Large intestine (tissue), 3 donors: ENCODE results near the gene ZNF276. TPM values are rescaled to one million over a fixed set of nuclear protein-coding genes. Genes with fewer than 3 reads are reported as not detected.
"Not testable (repeated sequence)": the region's sequence is repeated elsewhere in the genome, so short reads cannot be mapped to it uniquely, and the experiment has no call there.

Experiments
- DNase-seq, 2 donors: peaks; one replicate each; pipeline versions ENCODE4 v3.0.0 to v3.0.0-alpha.2; 2013
- H3K27ac ChIP-seq: one replicate; pipeline ENCODE4 v1.5.1; 2013; ENCODE audit warnings: low read length
- H3K27me3 ChIP-seq: 2 replicates; pipeline ENCODE4 v1.6.1; 2013; ENCODE audit warnings: low read length; ENCODE audit not compliant: control insufficient read depth, insufficient read depth
- H3K36me3 ChIP-seq: 2 replicates; pipeline ENCODE4 v1.6.1; 2013; ENCODE audit warnings: low read length; ENCODE audit not compliant: control insufficient read depth, insufficient read depth
- H3K4me1 ChIP-seq: one replicate; pipeline ENCODE4 v1.6.1; 2013; ENCODE audit warnings: low read length; ENCODE audit not compliant: control insufficient read depth, insufficient read depth
- H3K4me3 ChIP-seq: one replicate; pipeline ENCODE4 v1.5.1; 2013; ENCODE audit warnings: low read length
- H3K9me3 ChIP-seq: one replicate; pipeline ENCODE4 v1.6.1; 2013; ENCODE audit warnings: mild to moderate bottlenecking, low read depth, low read length, moderate library complexity; ENCODE audit not compliant: control insufficient read depth
- WGBS: methylation state at CpG from one replicate; pipeline ENCODE4 v1.1.5; 2013; ENCODE audit warnings: low lambda C conversion rate; ENCODE audit not compliant: insufficient coverage; 5-methylcytosine and 5-hydroxymethylcytosine counted together
- polyA plus RNA-seq: library from polyadenylated mRNA; unstranded; fragments of 120-200 nt; gene quantifications from one replicate; pipeline ENCODE4 v1.2.1, GENCODE V29; 2013

ZNF276 gene
- polyA plus RNA-seq, 1 donor, result 35.7 TPM

- DNase-seq, result no peak
- Histone ChIP-seq H3K4me1 (peaks cover 16% of the 10 kb centered on the region), H3K27ac (no peak overlapping the region), H3K9me3 (no peaks in the 10 kb centered on the region), H3K36me3 (peaks cover 38% of the 10 kb centered on the region), H3K4me3 (no peak overlapping the region), H3K27me3 (no peaks in the 10 kb centered on the region)
- 100% methylated on average over 3 of the region's 17 CpGs for WGBS
Observed at GRCh38 chr16:89761304-89761922, 40.1 kb downstream of the ZNF276 start.

DNA sequence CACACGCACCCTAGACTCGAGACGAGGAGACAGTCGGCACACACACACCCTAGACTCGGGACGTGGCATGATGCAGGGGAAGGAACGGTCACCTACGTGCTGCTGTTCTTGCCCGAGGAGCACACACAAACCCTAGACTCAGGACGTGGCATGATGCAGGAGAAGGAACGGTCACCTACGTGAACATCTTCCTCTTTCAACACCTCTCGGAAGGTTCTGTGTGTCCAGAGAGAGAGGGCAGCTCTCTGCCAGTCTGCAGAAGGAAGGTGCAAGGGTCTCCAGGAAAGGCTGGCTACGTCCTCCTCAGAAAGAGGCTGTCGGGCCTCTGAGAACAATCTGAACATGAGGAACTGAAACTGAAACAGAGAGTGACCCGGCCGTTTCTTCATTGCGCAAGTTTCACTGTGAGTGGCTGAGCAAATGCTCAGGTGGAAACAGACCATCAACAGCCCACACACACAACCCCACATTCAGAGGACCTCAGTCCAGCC lies 43.4 kb downstream of the ZNF276 start:
- Histone ChIP-seq H3K4me1 (peaks cover 16% of the 10 kb centered on the region), H3K9me3 (no peaks in the 10 kb centered on the region), H3K4me3 (peak overlapping the region; percentile 29), H3K36me3 (peaks cover 26% of the 10 kb centered on the region), H3K27ac (peak overlapping the region; percentile 97), H3K27me3 (no peaks in the 10 kb centered on the region)
- DNase-seq, result peak; percentile 90 to 95
- no CpG with 5 or more reads among the region's 18 CpGs for WGBS

DNA sequence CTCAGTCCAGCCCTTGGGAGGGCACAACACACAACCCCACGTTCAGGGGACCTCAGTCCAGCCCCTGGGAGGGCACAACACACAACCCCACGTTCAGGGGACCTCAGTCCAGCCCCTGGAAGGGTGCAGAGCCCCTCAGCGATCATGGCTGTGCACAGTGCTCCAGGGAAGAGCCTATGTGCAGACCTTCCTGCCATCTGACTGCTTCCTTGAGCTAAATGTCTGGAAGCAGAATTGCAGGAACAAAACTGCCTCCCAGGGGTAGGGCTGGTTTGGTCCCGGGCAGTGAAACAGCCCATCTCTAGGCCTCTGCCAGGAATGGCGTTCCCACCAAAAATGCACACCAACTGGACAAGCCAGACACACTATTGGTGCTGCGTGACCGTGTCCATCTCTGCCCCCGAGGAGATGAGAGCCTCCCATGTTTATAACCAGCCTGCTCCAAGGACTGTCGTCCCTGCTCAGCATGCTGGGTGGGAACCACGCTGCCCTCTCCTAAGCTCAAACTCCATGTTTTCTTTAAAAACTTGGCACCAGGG lies 44.0 kb downstream of the ZNF276 start:
- no peaks in the 10 kb centered on the region for H3K9me3 ChIP-seq
- no peak overlapping the region for H3K4me3 ChIP-seq
- no CpG with 5 or more reads among the region's 10 CpGs for WGBS
- peak in 1 of 2 donors; percentile 70 for DNase-seq
- no peaks in the 10 kb centered on the region for H3K27me3 ChIP-seq
- H3K4me1 ChIP-seq, result peaks cover 16% of the 10 kb centered on the region
- peaks cover 28% of the 10 kb centered on the region for H3K36me3 ChIP-seq
- peak overlapping the region; percentile 97 for H3K27ac ChIP-seq

GRCh38 chr16:89770367-89770766 lies 49.0 kb downstream of the ZNF276 start:
- no CpG with 5 or more reads among the region's 16 CpGs for WGBS
- DNase-seq, result no peak
- no peaks in the 10 kb centered on the region for H3K27me3 ChIP-seq
- H3K4me1 ChIP-seq, result peaks cover 4% of the 10 kb centered on the region
- no peak overlapping the region for H3K4me3 ChIP-seq
- no peak overlapping the region for H3K27ac ChIP-seq
- no peaks in the 10 kb centered on the region for H3K9me3 ChIP-seq
- peaks cover 46% of the 10 kb centered on the region for H3K36me3 ChIP-seq

DNA sequence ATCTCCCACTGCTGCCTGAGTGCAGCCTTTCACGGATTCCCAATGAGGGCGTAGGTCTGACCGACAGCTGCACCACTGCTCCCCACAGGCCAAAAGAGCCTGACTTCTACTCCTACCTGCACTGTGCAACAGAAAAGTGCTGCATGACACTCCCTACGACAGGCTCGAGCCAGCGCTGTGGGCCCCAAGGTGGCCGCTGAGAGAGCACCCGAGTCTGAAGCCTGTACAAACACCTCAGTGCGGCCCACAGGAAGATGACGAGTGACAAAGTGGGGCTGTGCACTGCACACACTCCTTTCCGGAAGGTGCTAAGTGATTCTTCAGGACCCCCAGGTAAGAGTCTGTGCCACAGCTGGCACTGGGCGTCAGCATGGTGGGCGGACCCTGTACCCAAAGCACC lies 53.9 kb downstream of the ZNF276 start:
- no CpG with 5 or more reads among the region's 13 CpGs for WGBS
- H3K36me3 ChIP-seq, result peaks cover 44% of the 10 kb centered on the region

DNA sequence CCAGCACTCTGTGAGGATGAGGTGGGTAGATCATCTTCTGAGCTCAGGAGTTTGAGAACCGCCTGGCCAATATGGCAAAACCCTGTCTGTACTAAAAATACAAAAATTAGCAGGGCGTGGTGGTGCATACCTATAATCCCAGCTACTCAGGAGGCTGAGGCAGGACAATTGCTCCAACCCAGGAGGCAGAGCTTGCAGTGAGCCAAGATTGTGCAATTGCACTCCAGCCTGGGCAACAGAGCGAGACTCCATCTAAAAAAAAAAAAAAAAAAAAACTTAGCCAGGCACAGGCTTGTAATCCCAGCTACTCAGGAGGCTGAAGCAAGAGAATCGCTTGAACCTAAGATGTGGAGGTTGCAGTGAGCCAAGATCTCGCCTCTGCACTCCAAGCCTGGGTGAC lies 56.9 kb downstream of the ZNF276 start:
- H3K27me3 ChIP-seq, H3K4me1 ChIP-seq, H3K4me3 ChIP-seq, H3K9me3 ChIP-seq, DNase-seq, H3K27ac ChIP-seq: not testable (repeated sequence)
- 100% methylated on average over 1 of the region's 5 CpGs for WGBS
- peaks cover 32% of the 10 kb centered on the region for H3K36me3 ChIP-seq

More for the DNA sequence above, 53.9 kb downstream of the ZNF276 start:
- Histone ChIP-seq H3K9me3 (no peaks in the 10 kb centered on the region), H3K27ac (no peak overlapping the region), H3K4me3 (no peak overlapping the region), H3K27me3 (no peaks in the 10 kb centered on the region), H3K4me1 (no peaks in the 10 kb centered on the region)
- DNase-seq, result no peak

GRCh38 chr16:89779231-89779908 lies 58.0 kb downstream of the ZNF276 start:
- H3K27ac ChIP-seq, result no peak overlapping the region
- no peak for DNase-seq
- H3K36me3 ChIP-seq, result peaks cover 28% of the 10 kb centered on the region
- H3K4me1 ChIP-seq, result no peaks in the 10 kb centered on the region
- no CpG with 5 or more reads among the region's 13 CpGs for WGBS
- H3K4me3 ChIP-seq, result no peak overlapping the region
- no peaks in the 10 kb centered on the region for H3K9me3 ChIP-seq
- no peaks in the 10 kb centered on the region for H3K27me3 ChIP-seq

DNA sequence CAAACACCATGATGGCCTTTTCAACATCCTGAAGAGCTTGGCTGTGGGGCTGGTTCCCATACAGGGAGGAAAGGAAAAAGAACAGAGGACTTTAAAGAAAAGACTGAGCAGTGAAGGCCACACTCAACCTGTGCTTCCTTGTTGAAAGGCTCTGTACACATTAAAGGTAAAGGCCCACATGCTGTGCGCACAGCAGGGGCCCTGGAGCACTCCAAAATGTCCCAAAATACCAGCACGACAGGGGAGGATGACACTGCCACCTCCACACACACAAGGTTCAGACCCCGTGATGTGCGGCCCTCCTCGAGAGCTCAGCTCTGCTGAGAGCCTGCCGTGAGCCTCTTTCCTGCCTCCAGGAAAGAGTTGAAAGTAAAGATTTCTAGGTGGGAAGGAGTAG lies 58.6 kb downstream of the ZNF276 start:
- no peak for DNase-seq
- Histone ChIP-seq H3K27me3 (no peaks in the 10 kb centered on the region), H3K36me3 (peaks cover 32% of the 10 kb centered on the region), H3K4me3 (no peak overlapping the region), H3K4me1 (no peaks in the 10 kb centered on the region), H3K27ac (no peak overlapping the region), H3K9me3 (no peaks in the 10 kb centered on the region)
- no CpG with 5 or more reads among the region's 6 CpGs for WGBS

- Histone ChIP-seq H3K4me3 (no peak overlapping the region), H3K36me3 (peaks cover 22% of the 10 kb centered on the region), H3K9me3 (no peaks in the 10 kb centered on the region), H3K4me1 (no peaks in the 10 kb centered on the region), H3K27me3 (no peaks in the 10 kb centered on the region), H3K27ac (no peak overlapping the region)
- no CpG with 5 or more reads among the region's 6 CpGs for WGBS
- DNase-seq, result no peak
Observed at GRCh38 chr16:89782489-89782888, 61.2 kb downstream of the ZNF276 start.

- WGBS, result no CpG with 5 or more reads among the region's 6 CpGs
- not testable (repeated sequence) for H3K4me1 ChIP-seq, DNase-seq, H3K4me3 ChIP-seq, H3K27me3 ChIP-seq, H3K9me3 ChIP-seq, H3K27ac ChIP-seq
- H3K36me3 ChIP-seq, result peaks cover 24% of the 10 kb centered on the region
Observed at GRCh38 chr16:89783952-89784351, 62.6 kb downstream of the ZNF276 start.
